Activated CD8-positive, alpha-beta memory T cell treated with anti-CD3 and anti-CD28 coated beads, Interleukin-2, amount 10 ng/mL, durations not matched to agents 7 days and 5 days (primary cell): ENCODE measurements around the gene RBFA. TPM values are rescaled to one million over a fixed set of nuclear protein-coding genes. Genes with fewer than 3 reads are reported as not detected.
A peak's percentile ranks its signal among the peaks of the same experiment; 100 is the strongest.

Experiments used
- ATAC-seq: fragments of 150-1000 bp; cut with Tn5 transposase; one replicate; pipeline ENCODE4 v1.10.0; 2021; ENCODE audit warnings: moderate library complexity
- CTCF ChIA-PET: fragments of 350-600 bp; sonication (Branson Sonifier 250); formaldehyde crosslinking; loops from one replicate; lab custom pipeline; 2021; ENCODE audit warnings: antibody characterized with exemption; lab: Charles Lee
- DNase-seq: peaks from one replicate; pipeline ENCODE4 v3.0.0-alpha.2; 2020
- H3K27ac Mint-ChIP-seq: one replicate; pipeline ENCODE4 v1.8.0; 2021; ENCODE audit warnings: mild to moderate bottlenecking, mixed read lengths
- H3K27me3 Mint-ChIP-seq: one replicate; pipeline ENCODE4 v1.8.0; 2021; ENCODE audit warnings: mixed read lengths
- H3K36me3 Mint-ChIP-seq: one replicate; pipeline ENCODE4 v1.8.0; 2021; ENCODE audit warnings: mild to moderate bottlenecking, mixed read lengths
- H3K4me1 Mint-ChIP-seq: one replicate; pipeline ENCODE4 v1.8.0; 2021; ENCODE audit warnings: mixed read lengths
- H3K4me3 Mint-ChIP-seq: one replicate; pipeline ENCODE4 v1.8.0; 2021; ENCODE audit warnings: mild to moderate bottlenecking, moderate library complexity, mixed read lengths
- H3K9me3 Mint-ChIP-seq: one replicate; pipeline ENCODE4 v1.8.0; 2022; ENCODE audit warnings: low read depth, mixed read lengths
- total RNA-seq, 2 experiments: library from RNA; stranded (reverse); gene quantifications; one replicate each; pipeline ENCODE4 v1.2.3, GENCODE V29; 2021

Gene RBFA
- total RNA-seq, 2 experiments from 2014 or later = 24.2 to 28.6 TPM

GRCh38 chr18:80037869-80038630, 3.8 kb downstream of the RBFA start:
- ATAC-seq (no peak), DNase-seq (no peak)
- Mint-ChIP-seq H3K9me3 (no peaks in the 10 kb centered on the region), H3K27ac (no peak overlapping the region), H3K4me3 (no peak overlapping the region), H3K36me3 (peaks cover 32% of the 10 kb centered on the region), H3K27me3 (no peaks in the 10 kb centered on the region), H3K4me1 (peaks cover 27% of the 10 kb centered on the region)
- CTCF ChIA-PET = no interaction called here

GRCh38 chr18:80040515-80040914, 6.3 kb downstream of the RBFA start:
- Mint-ChIP-seq H3K4me3 (no peak overlapping the region), H3K4me1 (peaks cover 15% of the 10 kb centered on the region), H3K27ac (no peak overlapping the region), H3K9me3 (no peaks in the 10 kb centered on the region), H3K36me3 (peaks cover 39% of the 10 kb centered on the region), H3K27me3 (no peaks in the 10 kb centered on the region)
- no peak for ATAC-seq
- CTCF ChIA-PET = no interaction called here
- no peak for DNase-seq

- Mint-ChIP-seq H3K27ac (no peak overlapping the region), H3K9me3 (no peaks in the 10 kb centered on the region), H3K36me3 (peaks cover 38% of the 10 kb centered on the region), H3K27me3 (no peaks in the 10 kb centered on the region), H3K4me3 (no peak overlapping the region), H3K4me1 (peaks cover 7% of the 10 kb centered on the region)
- ATAC-seq (no peak), DNase-seq (no peak)
- CTCF ChIA-PET = no interaction called here
Observed at GRCh38 chr18:80041424-80041823, 7.2 kb downstream of the RBFA start.

- H3K4me1 Mint-ChIP-seq = peaks cover 7% of the 10 kb centered on the region
- no peaks in the 10 kb centered on the region for H3K27me3 Mint-ChIP-seq
- H3K9me3 Mint-ChIP-seq = no peaks in the 10 kb centered on the region
- peak overlapping the region; percentile 12 for H3K4me3 Mint-ChIP-seq
- H3K27ac Mint-ChIP-seq = peak overlapping the region; percentile 54
- DNase-seq = no peak
- CTCF ChIA-PET = no interaction called here
- no peak for ATAC-seq
- H3K36me3 Mint-ChIP-seq = peaks cover 43% of the 10 kb centered on the region
Observed at GRCh38 chr18:80042785-80043184, 8.6 kb downstream of the RBFA start.

- ATAC-seq (no peak), DNase-seq (no peak)
- no peak overlapping the region for H3K27ac Mint-ChIP-seq
- no peaks in the 10 kb centered on the region for H3K27me3 Mint-ChIP-seq
- no peak overlapping the region for H3K4me3 Mint-ChIP-seq
- no peaks in the 10 kb centered on the region for H3K9me3 Mint-ChIP-seq
- peaks cover 39% of the 10 kb centered on the region for H3K36me3 Mint-ChIP-seq
- H3K4me1 Mint-ChIP-seq = peaks cover 7% of the 10 kb centered on the region
- CTCF ChIA-PET = no interaction called here
Observed at GRCh38 chr18:80044072-80044471, 9.8 kb downstream of the RBFA start.

GRCh38 chr18:80046011-80046410, 11.8 kb downstream of the RBFA start:
- no peak for ATAC-seq
- CTCF ChIA-PET = no interaction called here

GRCh38 chr18:80046431-80046830, 12.2 kb downstream of the RBFA start:
- no peaks in the 10 kb centered on the region for H3K27me3 Mint-ChIP-seq
- peaks cover 37% of the 10 kb centered on the region for H3K36me3 Mint-ChIP-seq
- ATAC-seq (no peak), DNase-seq (no peak)
- peaks cover 4% of the 10 kb centered on the region for H3K9me3 Mint-ChIP-seq
- H3K4me1 Mint-ChIP-seq = peaks cover under 1% of the 10 kb centered on the region
- no peak overlapping the region for H3K4me3 Mint-ChIP-seq
- H3K27ac Mint-ChIP-seq = no peak overlapping the region
- CTCF ChIA-PET = no interaction called here

More at GRCh38 chr18:80046011-80046410, 11.8 kb downstream of the RBFA start:
- Mint-ChIP-seq H3K27ac (no peak overlapping the region), H3K9me3 (no peaks in the 10 kb centered on the region), H3K36me3 (peaks cover 36% of the 10 kb centered on the region), H3K4me3 (no peak overlapping the region), H3K4me1 (peaks cover 4% of the 10 kb centered on the region), H3K27me3 (no peaks in the 10 kb centered on the region)
- DNase-seq = no peak

- CTCF ChIA-PET = no interaction called here
- Mint-ChIP-seq H3K36me3 (peaks cover 40% of the 10 kb centered on the region), H3K4me1 (no peaks in the 10 kb centered on the region), H3K27ac (no peak overlapping the region), H3K9me3 (peaks cover 9% of the 10 kb centered on the region), H3K4me3 (no peak overlapping the region), H3K27me3 (no peaks in the 10 kb centered on the region)
- DNase-seq (no peak), ATAC-seq (no peak)
Observed at GRCh38 chr18:80046961-80047541, 12.8 kb downstream of the RBFA start.

- peaks cover 30% of the 10 kb centered on the region for H3K36me3 Mint-ChIP-seq
- H3K27ac Mint-ChIP-seq = no peak overlapping the region
- no peak overlapping the region for H3K4me3 Mint-ChIP-seq
- no peaks in the 10 kb centered on the region for H3K27me3 Mint-ChIP-seq
- H3K4me1 Mint-ChIP-seq = no peaks in the 10 kb centered on the region
- peaks cover 14% of the 10 kb centered on the region for H3K9me3 Mint-ChIP-seq
- DNase-seq (no peak), ATAC-seq (no peak)
- CTCF ChIA-PET = no interaction called here
Observed at GRCh38 chr18:80050797-80051196, 16.6 kb downstream of the RBFA start.

GRCh38 chr18:80056095-80056494, 21.9 kb downstream of the RBFA start:
- peaks cover 31% of the 10 kb centered on the region for H3K9me3 Mint-ChIP-seq
- no peaks in the 10 kb centered on the region for H3K27me3 Mint-ChIP-seq
- H3K4me3 Mint-ChIP-seq = no peak overlapping the region
- CTCF ChIA-PET = no interaction called here
- no peaks in the 10 kb centered on the region for H3K4me1 Mint-ChIP-seq
- ATAC-seq (no peak), DNase-seq (no peak)
- peaks cover 15% of the 10 kb centered on the region for H3K36me3 Mint-ChIP-seq
- no peak overlapping the region for H3K27ac Mint-ChIP-seq

GRCh38 chr18:80059945-80060344, 25.7 kb downstream of the RBFA start:
- H3K9me3 Mint-ChIP-seq = peaks cover 22% of the 10 kb centered on the region

GRCh38 chr18:80065705-80066104, 31.5 kb downstream of the RBFA start:
- CTCF ChIA-PET = no interaction called here
- ATAC-seq = no peak
- Mint-ChIP-seq H3K36me3 (peaks cover 3% of the 10 kb centered on the region), H3K4me1 (no peaks in the 10 kb centered on the region), H3K9me3 (peaks cover 2% of the 10 kb centered on the region), H3K27me3 (no peaks in the 10 kb centered on the region), H3K27ac (no peak overlapping the region), H3K4me3 (no peak overlapping the region)
- DNase-seq = peak; percentile 15

More at GRCh38 chr18:80059945-80060344, 25.7 kb downstream of the RBFA start:
- Mint-ChIP-seq H3K27me3 (no peaks in the 10 kb centered on the region), H3K27ac (no peak overlapping the region), H3K4me3 (no peak overlapping the region), H3K4me1 (no peaks in the 10 kb centered on the region), H3K36me3 (peaks cover 5% of the 10 kb centered on the region)
- DNase-seq (no peak), ATAC-seq (no peak)
- CTCF ChIA-PET = no interaction called here

- Mint-ChIP-seq H3K27me3 (no peaks in the 10 kb centered on the region), H3K9me3 (peaks cover 2% of the 10 kb centered on the region), H3K4me1 (no peaks in the 10 kb centered on the region), H3K27ac (no peak overlapping the region), H3K36me3 (peaks cover 3% of the 10 kb centered on the region), H3K4me3 (no peak overlapping the region)
- DNase-seq = peak; percentile 19
- CTCF ChIA-PET = no interaction called here
- no peak for ATAC-seq
Observed at GRCh38 chr18:80067321-80067720, 33.1 kb downstream of the RBFA start.

- no peaks in the 10 kb centered on the region for H3K9me3 Mint-ChIP-seq
- no peak overlapping the region for H3K27ac Mint-ChIP-seq
- CTCF ChIA-PET = no interaction called here
Observed at GRCh38 chr18:80067897-80068296, 33.7 kb downstream of the RBFA start.

More at GRCh38 chr18:80067897-80068296, 33.7 kb downstream of the RBFA start:
- peak; percentile 16 for DNase-seq
- no peak for ATAC-seq
- Mint-ChIP-seq H3K4me1 (no peaks in the 10 kb centered on the region), H3K36me3 (peaks cover 2% of the 10 kb centered on the region), H3K4me3 (no peak overlapping the region), H3K27me3 (no peaks in the 10 kb centered on the region)
